Measurements from ENCODE around the gene RNF123.
"Not testable (repeated sequence)": the region's sequence is repeated elsewhere in the genome, so short reads cannot be mapped to it uniquely, and the experiment has no call there.

The RNF123 gene

GRCh38 chr3:49740427-49740826, 51.1 kb downstream of the RNF123 start:
- no peak for TF ChIP-seq CTCF (IDR thresholded peaks at IDR 0.05; ENCODE audit: low read length, missing control alignments)
- DNase-seq (ENCODE audit: low read depth), result no peak
- no peak overlapping the region for H3K4me3 ChIP-seq (replicated peaks; ENCODE audit: low read depth, low read length)

DNA sequence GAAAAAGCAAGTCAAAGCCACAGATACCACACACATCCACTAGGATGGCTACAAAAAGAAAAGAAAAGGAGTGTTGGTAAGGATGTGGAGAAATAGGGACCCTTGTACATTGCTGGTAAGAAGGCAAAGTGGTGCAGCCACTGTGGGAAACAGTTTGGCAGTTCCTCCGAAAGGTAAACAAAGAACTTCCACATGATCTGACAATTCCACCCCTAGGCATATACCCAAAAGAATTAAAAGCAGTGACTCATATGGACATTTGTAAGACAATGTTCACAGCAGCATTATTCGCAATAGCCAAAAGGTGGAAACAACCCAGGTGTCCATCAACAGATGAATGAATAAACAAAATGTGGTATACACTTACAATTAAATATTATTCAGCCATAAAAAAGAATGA, 56.6 kb downstream of the RNF123 start:
- H3K4me3 ChIP-seq (replicated peaks; ENCODE audit: low read depth, low read length), result no peak overlapping the region
- TF ChIP-seq CTCF (IDR thresholded peaks at IDR 0.05; ENCODE audit: low read length, missing control alignments), result no peak
- DNase-seq (ENCODE audit: low read depth), result peak; percentile 51

DNA sequence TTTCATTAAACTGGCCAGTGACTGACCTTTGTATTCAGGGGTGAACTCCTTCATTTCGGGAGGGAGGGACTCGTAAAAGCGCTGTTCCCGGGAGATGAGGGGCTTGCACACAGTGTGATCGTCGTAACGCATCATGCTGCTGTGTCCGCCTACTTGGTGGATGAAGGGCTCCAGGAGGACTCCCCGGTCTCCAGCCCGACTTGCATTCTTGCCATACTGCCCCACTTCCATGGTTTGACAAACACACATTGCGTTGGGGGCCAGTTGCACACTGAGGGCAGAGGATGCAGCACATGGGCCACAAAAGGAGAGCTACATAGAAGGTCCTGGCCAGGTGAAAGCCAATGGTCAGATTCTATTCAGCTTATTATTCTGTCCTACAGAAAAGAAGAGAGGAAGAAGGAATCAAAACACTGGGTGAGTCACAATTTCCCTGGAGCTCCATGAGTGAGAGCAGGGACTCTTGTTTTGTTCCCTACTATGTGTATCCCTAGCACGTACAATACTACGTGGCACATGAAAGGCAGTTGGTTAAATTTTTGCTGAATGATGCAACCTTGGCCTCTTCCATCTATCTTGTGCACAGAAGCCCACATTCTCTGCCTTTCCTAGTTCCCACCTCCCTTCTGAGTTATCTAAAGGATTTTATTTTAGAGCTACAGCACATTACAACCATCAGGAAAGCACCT, 58.6 kb downstream of the RNF123 start:
- peak; percentile 85 for DNase-seq (ENCODE audit: low read depth)
- no peak overlapping the region for H3K4me3 ChIP-seq (replicated peaks; ENCODE audit: low read depth, low read length)
- TF ChIP-seq CTCF (IDR thresholded peaks at IDR 0.05; ENCODE audit: low read length, missing control alignments), result no peak

GRCh38 chr3:49748874-49749273, 59.5 kb downstream of the RNF123 start:
- DNase-seq (ENCODE audit: low read depth); H3K4me3 ChIP-seq (replicated peaks; ENCODE audit: low read depth, low read length): not testable (repeated sequence)

GRCh38 chr3:49750056-49750455, 60.7 kb downstream of the RNF123 start:
- H3K4me3 ChIP-seq (replicated peaks; ENCODE audit: low read depth, low read length), result no peak overlapping the region
- TF ChIP-seq CTCF (IDR thresholded peaks at IDR 0.05; ENCODE audit: low read length, missing control alignments), result no peak
- DNase-seq (ENCODE audit: low read depth), result no peak

DNA sequence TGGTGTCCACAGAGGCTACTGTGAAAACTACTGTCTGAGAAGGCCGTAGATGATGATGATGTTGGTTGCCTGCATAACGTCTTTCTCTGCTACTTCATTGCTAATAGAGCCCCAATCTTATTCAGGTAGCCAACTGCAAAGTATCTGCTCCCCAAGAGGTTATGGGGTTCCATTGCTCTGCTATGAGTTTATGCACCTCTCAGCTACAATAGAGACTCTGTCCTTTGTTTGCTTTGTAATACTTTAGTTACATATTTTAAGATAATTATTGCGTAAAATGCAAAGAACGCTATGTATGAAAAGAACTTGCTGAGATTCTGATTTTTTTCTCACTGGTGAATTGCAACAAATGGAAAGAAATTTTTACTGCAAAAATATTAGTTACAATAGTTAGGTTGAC, 62.1 kb downstream of the RNF123 start:
- DNase-seq (ENCODE audit: low read depth), result no peak
- no peak for TF ChIP-seq CTCF (IDR thresholded peaks at IDR 0.05; ENCODE audit: low read length, missing control alignments)
- H3K4me3 ChIP-seq (replicated peaks; ENCODE audit: low read depth, low read length), result no peak overlapping the region

- H3K4me3 ChIP-seq (replicated peaks; ENCODE audit: low read depth, low read length), result no peak overlapping the region
- DNase-seq (ENCODE audit: low read depth), result no peak
- no peak for TF ChIP-seq CTCF (IDR thresholded peaks at IDR 0.05; ENCODE audit: low read length, missing control alignments)
These were observed 65.2 kb downstream of the RNF123 start for GRCh38 chr3:49754536-49754935.
